Fibroblast of skin of right quadriceps (primary cell): ENCODE data around the gene TRAF3IP1.
"Not testable (repeated sequence)": the region's sequence is repeated elsewhere in the genome, so short reads cannot be mapped to it uniquely, and the experiment has no call there.

Experiments
- DNase-seq: peaks from one replicate; pipeline ENCODE4 v3.0.0-alpha.2; 2013

Gene TRAF3IP1

DNA sequence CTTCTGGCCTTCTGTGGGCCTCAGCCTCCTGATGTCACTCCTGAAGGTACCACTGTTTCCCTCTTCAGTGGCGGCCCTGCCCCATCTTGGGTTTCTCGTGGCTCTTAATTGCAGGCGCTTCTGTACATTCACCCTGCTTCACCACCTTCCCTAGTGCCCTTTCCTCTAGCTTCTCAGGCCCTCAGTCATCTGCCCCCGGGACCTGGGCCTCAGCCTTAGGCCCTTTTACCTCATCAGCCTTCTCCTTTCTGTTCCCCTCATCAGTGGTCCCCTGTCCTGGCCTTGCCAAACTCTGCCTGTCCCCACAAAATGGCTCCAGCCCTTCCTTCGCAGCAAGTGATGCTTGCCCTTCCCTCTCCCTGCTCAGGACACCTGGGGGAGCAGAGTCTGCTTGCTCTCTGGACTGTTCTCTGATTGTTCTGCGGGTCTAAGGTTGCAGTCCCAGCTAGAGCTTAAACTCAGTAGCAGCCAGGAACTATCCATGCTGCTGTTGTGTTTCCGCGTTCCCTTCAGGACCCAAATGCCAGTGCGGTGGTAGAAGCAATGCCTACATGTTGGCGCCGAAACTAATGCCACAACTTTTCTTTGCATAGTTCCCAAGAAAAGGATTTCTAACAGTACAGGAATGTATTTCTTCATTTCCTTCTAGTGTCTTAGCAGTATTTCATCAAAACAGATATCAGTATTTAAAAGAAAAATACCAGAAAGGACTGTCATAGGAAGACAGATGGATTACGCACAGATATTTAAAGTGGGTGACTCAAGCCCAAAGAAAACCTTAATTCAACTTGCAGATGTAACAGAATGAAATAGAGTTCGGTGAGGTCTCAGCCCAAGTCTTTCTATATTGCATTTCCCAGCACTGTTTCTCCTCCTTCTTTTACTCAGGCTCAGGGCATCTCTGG lies 113.9 kb downstream of the TRAF3IP1 start:
- DNase-seq = peak; percentile 94

DNA sequence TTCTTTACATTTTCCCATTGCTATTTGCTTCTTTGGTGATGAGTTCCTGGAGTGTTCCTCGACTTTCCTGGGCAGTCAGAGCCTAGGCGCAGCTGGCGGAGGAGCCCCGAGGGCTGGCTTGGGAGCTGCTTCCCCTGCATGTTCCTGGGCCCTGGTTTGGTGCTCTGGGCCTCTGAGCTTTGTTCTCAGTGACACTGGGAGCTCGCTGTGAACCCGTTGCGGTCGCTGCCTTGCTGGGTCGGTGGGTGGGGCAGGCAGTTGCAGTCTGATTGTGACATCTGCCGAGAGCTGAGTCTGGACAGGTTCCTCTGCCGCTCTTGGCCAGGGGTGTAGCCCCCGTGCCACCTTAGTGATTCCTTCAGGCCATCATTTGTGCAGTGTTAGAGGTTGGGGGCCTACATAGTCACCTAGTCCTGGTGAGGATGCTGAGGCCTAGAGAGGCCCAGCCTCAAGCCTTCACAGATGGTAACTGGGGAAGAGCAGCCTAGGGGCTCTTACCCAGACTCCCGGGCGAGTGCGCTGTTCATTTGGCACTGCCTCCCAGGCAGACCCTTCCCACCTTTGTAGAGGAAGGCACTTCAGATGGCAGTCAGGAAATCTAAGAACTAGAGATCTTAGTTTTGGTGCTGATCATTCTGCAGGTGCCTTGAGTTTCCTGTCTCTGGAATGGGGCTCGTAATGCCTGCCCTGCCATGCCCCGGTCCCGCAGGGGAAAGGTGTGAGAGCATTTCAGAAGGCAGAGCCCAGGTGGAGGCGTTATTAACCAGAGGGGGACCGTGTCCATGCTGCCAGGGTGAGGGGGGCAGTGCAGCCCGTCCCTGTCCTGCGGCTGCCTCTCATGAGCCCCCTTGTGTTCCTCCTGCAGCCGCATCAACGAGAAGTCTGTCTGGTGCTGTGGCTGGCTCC lies 114.8 kb downstream of the TRAF3IP1 start:
- no peak for DNase-seq

DNA sequence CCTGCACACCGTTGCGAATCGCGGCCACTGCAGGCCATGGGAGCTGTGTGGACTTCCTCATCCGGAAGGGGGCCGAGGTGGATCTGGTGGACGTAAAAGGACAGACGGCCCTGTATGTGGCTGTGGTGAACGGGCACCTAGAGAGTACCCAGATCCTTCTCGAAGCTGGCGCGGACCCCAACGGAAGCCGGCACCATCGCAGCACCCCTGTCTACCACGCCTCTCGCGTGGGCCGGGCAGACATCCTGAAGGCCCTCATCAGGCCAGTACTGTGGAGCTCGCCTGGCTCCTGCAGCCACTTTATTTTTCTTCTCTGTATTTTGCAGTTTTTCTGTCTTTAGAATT lies 115.4 kb downstream of the TRAF3IP1 start:
- DNase-seq = no peak

DNA sequence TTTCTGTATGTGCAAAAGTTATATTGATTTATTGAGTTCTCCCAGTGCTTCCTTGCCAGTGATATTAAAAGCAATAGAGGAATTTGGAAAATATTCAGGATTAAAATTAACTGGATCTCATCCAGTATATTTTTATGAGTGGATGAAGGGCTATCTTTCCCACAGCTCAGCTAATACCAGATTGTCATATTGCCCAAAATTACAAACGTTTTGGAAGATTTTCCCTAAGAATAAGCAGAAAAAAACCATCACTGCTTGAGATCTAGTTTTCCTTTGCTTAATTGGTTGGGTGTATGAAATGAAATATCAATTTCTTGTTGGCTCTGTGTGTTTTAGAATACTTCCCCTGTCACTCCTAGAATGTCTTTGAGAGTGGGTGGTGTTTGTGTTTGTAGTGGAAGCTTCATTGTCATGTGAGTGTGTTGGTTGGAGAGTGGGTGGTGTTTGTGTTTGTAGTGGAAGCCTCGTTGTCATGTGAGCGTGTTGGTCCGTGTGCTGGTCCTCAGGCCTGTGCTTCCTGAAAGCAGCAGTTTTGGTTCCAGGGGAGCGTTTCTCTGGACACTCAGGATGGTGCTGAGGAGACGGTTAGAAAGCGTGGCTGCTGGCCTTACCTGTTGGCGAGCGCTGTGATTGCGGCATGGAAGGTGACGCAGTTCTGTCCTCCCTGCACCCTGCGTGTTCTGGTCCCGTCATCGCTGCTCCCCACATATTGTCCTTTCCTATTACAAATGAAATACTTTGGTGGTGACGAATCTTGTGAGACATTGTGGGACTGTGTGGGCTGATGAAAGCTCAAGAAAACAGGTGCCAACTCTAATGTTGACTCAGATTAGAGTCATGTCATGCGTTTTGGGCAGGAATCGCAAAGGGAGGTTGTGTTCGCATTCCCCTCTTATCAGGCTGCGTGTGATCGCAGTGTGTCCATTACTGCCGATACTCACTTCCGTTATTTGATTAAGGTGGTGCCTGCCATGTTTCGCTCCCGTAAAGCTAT lies 118.8 kb downstream of the TRAF3IP1 start:
- DNase-seq = peak; percentile 89

DNA sequence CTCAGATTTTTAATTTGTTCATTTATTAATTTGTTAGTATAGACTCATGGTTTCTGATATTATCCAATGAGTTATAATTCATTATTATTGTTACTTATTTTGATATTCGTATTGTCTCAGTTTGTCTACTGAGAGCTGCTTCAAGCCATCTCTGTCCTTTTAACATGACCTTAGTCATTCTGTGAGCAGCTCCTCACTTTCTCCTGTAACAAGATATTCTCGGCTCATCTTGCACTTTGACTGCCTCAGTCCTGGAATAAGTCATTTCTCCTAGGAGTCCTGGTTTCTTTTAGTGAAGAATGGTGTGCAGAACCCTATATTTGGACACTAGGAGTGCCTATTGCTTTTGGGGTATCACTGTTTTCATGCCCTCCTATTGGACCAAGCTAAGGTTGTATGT lies 119.6 kb downstream of the TRAF3IP1 start:
- no peak for DNase-seq

DNA sequence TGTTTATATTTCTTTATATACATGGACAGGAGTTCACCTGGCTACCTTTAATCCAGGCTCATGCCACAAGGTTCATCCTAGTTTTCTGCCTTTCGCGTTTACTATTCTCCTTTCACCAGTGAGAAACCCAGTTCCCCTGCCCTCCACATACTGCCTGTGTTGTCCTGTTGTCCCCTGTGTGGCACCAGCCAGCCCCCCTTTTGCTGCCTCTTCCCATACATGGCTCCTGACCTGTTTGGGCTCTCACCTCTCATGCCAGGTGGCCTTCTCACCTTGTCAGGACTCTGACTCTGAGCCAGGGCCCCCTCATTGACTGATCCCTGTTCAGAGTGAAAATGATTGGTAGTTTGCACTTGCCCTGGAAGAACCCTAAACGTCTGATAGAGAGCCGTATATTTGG lies 120.0 kb downstream of the TRAF3IP1 start:
- no peak for DNase-seq

DNA sequence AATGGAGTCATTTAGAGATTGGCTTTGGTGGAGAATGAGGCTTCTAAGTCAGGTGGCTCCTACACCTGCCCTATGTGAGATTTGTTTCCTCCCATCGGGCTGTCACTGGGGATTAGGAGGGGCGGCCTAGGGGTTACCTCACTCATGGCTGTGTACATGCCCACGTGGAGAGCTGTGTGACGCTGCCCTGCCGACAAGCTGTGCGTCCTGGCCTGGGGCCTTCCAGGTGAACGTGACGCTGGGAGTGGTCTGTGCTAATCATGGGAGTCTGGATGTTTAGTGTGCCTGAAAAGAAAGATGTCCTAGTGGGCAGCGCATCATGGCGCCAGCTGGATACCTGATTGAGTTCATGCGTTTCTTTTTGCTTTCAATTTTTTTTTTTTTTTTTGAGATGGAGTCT lies 120.4 kb downstream of the TRAF3IP1 start:
- DNase-seq = no peak

DNA sequence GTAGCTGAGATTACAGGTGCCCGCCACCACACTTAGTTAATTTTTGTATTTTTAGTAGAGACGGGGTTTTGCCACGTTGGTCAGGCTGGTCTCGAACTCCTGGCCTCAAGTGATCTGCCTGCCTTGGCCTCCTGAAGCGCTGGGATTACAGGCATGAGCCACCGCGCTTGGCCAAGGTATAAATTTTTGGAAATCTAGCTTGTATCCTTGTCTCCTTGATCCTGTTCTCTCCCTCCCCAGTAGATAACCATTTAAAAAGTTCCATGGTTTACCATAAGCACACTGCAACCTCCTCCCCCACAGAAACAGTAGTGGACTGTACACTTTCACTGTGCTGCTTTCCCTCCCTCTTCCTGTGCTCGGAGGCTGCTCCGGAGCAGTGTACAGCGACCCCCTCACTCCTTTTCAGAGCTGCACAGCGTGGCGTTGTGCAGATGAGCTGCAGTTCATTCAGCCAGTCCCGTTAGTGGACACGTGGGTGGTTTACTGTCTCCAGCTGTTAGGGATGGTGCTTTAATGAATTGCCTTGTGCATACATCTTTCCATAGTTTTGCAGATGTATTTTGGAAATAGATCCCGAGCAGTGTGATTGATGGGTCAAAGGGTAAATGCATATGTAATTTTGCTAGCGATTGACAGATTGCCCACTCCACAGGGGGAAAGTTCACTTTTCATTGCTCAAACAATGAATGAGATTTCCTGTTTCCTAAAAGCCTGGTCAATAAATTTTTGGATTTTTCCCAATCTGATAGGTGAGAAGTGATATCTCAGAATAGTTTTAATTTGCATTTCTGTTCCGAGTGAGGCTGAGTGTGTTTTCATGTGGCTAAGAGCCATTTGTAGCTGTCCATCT lies 121.2 kb downstream of the TRAF3IP1 start:
- DNase-seq = peak; percentile 30

- not testable (repeated sequence) for DNase-seq
Measured at GRCh38 chr2:238442257-238442656, 121.9 kb downstream of the TRAF3IP1 start.

DNA sequence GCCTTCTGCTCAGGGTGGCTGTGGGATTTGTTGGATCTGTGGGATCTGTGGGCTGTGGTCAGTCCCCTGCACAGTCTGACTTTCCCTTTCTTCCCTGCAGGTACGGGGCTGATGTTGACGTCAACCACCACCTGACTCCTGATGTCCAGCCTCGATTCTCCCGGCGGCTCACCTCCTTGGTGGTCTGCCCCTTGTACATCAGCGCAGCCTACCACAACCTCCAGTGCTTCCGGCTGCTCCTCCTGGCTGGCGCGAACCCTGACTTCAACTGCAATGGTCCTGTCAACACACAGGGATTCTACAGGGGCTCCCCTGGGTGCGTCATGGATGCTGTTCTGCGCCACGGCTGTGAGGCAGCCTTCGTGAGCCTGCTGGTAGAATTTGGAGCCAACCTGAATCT lies 123.9 kb downstream of the TRAF3IP1 start:
- no peak for DNase-seq

- no peak for DNase-seq
Measured at GRCh38 chr2:238445409-238446190, 125.3 kb downstream of the TRAF3IP1 start.

DNA sequence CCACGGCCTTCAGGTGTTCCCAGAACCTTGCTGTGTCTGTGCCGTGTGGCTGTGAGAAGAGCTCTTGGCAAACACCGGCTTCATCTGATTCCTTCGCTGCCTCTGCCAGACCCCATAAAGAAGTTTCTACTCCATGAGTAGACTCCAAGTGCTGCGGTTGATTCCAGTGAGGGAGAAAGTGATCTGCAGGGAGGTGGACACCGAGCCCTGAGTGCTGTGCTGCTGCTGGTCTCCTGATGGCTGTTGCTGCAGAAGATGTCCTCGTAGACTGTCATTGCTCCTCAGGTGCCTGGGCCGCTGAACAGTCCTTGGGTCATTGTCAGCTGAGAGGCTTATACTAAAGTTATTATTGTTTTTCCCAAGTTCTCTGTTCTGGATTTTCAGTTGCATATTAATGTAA lies 126.1 kb downstream of the TRAF3IP1 start:
- no peak for DNase-seq

GRCh38 chr2:238448031-238448955 lies 128.0 kb downstream of the TRAF3IP1 start:
- no peak for DNase-seq

DNA sequence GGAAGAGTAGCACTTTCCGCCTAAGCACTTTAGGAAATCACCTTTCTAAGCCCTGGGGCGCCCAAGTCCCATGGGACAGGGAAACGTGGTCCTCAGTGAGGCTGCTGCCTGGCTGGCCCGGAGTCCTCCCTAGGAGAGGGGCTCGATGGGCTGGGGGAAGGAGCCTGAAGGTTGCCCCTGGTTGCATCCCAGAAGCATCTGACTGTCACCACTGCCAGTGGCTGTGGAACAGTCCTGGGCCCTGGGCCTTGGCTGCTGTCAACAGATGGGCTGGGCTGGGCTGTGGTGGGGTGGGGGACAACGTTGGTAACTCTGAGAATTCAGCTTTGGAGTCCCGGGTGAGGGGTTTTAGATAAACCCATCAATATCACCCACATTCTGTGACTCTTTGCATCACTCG lies 128.9 kb downstream of the TRAF3IP1 start:
- DNase-seq = no peak

DNA sequence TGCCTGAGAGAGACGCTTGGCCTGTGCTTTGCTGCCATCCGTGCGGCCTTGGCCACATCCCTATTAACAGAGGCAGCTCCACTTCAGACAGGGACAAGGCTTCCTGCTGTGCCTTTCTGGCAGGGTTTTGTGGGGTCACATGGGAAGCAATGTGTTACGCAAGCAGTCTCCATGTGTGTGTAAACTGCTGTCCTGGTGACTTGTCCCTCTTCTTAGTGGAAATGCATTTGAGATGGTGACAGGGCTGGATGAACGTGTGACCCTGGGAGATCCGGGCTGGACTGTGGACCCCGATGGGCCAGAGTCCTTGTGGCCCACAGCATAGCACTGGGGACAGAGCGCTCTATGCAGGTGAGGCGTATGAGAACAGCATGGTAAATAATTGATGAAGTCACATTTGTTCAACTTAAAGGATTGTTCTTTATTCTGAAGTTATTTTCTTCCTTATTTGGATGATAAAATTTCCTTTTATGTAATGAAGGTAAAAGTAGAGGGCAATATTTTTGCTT lies 129.6 kb downstream of the TRAF3IP1 start:
- peak; percentile 31 for DNase-seq

DNA sequence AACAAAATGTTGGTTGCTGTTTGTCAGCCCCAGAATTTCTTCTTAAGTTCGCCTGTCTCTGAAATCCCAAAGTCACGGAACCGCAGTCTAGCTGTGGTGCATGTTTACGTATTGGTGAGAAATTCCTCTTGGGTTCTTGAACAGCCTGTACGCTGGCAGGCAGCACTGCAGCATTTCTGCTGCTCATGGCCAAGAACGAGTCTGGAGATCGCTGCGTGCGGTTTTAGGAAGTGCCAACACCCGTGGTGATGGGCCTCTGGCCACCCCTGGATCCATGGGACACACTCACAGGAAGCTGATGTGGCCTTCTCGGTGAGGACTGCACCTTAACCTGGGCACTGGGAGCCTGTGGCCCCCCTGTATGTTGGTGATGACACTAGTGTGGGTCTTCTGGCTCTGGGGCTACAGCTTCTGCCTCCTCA lies 130.1 kb downstream of the TRAF3IP1 start:
- DNase-seq = no peak
